NB4 (cell line): ENCODE results near the gene RAP1GAP2.

Experiments
- DNase-seq: peaks from one replicate; pipeline ENCODE4 v3.0.0; 2010; ENCODE audit warnings: low read depth
- H3K4me3 ChIP-seq: one replicate; pipeline ENCODE4 v1.5.1; 2011; ENCODE audit warnings: mild to moderate bottlenecking, low read depth, low read length, moderate library complexity
- MYC ChIP-seq: IDR thresholded peaks from 2 replicates; pipeline ENCODE4 v1.6.1; 2011; ENCODE audit warnings: low read depth, low read length
- POLR2A ChIP-seq: IDR thresholded peaks from 2 replicates; pipeline ENCODE4 v1.6.1; 2011; ENCODE audit warnings: mild to moderate bottlenecking; ENCODE audit not compliant: insufficient read length; ENCODE audit errors: extremely low read depth
- TF ChIP-seq, protein P1 (sequence below): IDR thresholded peaks from 2 replicates; pipeline ENCODE4 v1.6.1; 2011; ENCODE audit warnings: low read depth, low read length
- TF ChIP-seq, protein P2 (sequence below): IDR thresholded peaks from one replicate; pipeline ENCODE4 v1.5.1; 2012; ENCODE audit warnings: low read depth, low read length

RAP1GAP2 gene

DNA sequence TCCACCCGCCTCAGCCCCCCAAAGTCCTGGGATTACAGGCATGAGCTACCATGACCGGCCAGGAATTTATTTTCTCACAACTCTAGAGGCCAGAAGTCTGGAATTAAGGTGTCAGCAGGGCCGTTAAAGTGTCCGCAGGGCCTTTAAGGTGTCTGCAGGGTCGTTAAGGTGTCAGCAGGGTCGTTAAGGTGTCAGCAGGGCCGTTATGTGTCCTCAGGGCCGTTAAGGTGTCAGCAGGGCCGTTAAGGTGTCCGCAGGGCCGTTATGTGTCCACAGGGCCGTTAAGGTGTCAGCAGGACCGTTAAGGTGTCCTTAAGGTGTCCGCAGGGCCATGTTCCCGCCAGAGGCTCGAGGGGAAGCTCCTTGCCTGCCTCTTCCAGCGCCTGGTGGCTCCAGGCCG lies 125.2 kb downstream of the RAP1GAP2 start:
- H3K4me3 ChIP-seq = no peak overlapping the region
- no peak for DNase-seq
- TF ChIP-seq MYC (no peak), POLR2A (no peak)
- TF ChIP-seq, protein P1, sequence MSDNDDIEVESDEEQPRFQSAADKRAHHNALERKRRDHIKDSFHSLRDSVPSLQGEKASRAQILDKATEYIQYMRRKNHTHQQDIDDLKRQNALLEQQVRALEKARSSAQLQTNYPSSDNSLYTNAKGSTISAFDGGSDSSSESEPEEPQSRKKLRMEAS = no peak
- TF ChIP-seq, protein P2, sequence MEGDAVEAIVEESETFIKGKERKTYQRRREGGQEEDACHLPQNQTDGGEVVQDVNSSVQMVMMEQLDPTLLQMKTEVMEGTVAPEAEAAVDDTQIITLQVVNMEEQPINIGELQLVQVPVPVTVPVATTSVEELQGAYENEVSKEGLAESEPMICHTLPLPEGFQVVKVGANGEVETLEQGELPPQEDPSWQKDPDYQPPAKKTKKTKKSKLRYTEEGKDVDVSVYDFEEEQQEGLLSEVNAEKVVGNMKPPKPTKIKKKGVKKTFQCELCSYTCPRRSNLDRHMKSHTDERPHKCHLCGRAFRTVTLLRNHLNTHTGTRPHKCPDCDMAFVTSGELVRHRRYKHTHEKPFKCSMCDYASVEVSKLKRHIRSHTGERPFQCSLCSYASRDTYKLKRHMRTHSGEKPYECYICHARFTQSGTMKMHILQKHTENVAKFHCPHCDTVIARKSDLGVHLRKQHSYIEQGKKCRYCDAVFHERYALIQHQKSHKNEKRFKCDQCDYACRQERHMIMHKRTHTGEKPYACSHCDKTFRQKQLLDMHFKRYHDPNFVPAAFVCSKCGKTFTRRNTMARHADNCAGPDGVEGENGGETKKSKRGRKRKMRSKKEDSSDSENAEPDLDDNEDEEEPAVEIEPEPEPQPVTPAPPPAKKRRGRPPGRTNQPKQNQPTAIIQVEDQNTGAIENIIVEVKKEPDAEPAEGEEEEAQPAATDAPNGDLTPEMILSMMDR = no peak

DNA sequence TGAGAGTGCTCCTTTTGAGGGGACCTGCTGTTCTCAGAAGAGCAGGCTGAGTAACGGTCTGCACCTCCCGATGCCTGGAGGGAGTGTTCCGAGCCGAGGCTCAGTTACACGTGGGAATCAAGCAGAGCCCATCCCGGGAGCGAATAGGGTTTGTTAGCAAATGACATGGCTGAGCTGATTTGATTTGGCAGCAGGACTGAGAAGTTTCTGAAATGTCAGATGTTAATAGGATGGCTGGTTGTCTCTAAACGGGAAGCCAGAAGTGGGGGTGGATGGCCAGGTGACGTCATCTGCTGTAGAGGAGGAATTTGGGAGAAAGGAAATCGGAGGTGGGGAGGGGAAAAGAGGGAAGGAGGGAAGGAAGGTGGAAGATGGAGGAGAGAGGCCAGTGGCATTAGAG lies 128.0 kb downstream of the RAP1GAP2 start:
- no peak for DNase-seq
- TF ChIP-seq, protein P2 = no peak
- H3K4me3 ChIP-seq = no peak overlapping the region

DNA sequence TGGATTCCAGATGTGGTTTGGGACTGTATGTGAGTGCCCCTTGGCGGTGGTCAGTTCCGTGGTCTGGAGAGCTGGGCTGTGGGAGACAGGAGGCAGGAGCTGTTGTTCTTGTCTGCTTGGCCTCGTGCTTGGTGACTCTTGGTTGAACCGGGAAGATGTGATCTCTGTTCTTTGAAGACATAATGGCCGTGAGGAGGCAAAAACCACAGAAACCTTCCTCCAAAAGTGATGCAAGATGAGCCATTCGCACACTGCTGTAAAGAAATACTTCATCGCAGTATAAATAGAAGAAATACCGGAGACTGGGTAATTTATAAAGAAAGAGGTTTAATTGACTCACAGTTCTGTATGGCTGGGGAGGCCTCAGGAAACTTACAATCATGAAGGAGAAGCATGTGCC lies 128.8 kb downstream of the RAP1GAP2 start:
- peak; percentile 49 for DNase-seq
- no peak overlapping the region for H3K4me3 ChIP-seq
- TF ChIP-seq, protein P1 = no peak
- TF ChIP-seq POLR2A (no peak), MYC (no peak)
- TF ChIP-seq, protein P2 = no peak

DNA sequence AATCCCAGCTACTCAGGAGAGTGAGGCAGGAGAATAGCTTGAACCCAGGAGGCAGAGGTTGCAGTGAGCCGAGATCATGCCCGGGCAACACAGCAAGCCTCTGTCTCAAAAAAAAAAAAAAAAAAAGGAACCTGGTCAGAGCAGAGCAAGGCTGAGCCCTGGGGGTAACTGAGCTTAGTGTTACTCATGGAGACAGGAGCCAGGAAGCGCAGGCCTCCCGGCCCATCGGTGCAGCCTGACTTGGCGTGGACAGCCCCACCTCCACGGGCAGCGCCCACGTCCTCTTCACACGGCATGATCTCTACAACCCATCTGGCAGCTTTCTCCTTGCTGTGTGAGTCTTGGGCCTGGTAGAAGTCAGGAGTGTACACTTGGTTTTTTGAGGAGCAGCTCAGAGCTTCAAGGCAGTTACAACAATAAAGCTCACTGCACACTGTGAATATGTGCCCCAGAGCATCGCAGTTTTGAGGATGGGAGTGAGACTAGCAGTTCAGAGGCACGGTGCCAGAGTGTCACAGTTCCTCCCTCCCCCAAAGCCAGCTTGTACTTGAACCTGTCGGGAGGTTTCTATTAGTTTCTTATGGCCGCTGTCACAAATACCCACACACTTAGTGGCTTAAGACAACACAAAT lies 129.9 kb downstream of the RAP1GAP2 start:
- TF ChIP-seq, protein P2 = no peak
- TF ChIP-seq, protein P1 = no peak
- no peak for TF ChIP-seq MYC
- no peak for TF ChIP-seq POLR2A
- DNase-seq = peak; percentile 22
- H3K4me3 ChIP-seq = no peak overlapping the region

DNA sequence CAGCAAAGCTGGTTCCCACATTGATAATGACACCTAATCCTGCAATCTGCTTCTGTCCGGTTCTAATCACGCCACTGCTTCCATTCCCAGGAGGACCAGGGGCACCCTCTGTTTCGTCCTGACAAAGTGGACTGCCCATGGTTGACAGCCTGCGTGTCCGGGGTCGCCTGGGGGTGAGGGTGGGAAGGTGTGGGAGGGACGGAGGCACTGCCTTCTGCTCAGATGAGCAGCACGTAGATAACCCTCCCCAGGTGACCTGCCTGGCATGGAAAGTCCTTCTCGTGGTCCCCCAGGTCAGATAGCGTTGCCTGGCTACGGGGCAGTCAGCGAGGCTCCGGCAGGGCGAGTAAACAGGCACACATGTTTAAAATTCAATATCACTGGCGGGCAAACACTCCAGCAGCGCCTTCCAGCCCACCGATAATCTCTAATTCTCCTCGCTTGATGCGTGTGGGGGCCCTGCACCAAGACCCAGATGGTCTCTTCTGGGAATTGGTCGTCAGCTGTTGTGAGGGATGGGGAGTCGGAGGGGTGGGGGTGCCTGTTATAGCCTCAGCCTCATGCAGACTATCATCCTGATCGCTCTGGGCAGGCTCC lies 132.2 kb downstream of the RAP1GAP2 start:
- TF ChIP-seq, protein P1 = no peak
- TF ChIP-seq POLR2A = no peak
- TF ChIP-seq MYC = no peak
- TF ChIP-seq, protein P2 = no peak
- no peak overlapping the region for H3K4me3 ChIP-seq
- no peak for DNase-seq
